ENCODE data around the gene KIF5C. TPM values are rescaled to one million over a fixed set of nuclear protein-coding genes. Genes with fewer than 3 reads are reported as not detected.

The KIF5C gene
- total and polyA plus RNA-seq, 2 experiments from 2014 or later, result 45.0 to 49.1 TPM

DNA sequence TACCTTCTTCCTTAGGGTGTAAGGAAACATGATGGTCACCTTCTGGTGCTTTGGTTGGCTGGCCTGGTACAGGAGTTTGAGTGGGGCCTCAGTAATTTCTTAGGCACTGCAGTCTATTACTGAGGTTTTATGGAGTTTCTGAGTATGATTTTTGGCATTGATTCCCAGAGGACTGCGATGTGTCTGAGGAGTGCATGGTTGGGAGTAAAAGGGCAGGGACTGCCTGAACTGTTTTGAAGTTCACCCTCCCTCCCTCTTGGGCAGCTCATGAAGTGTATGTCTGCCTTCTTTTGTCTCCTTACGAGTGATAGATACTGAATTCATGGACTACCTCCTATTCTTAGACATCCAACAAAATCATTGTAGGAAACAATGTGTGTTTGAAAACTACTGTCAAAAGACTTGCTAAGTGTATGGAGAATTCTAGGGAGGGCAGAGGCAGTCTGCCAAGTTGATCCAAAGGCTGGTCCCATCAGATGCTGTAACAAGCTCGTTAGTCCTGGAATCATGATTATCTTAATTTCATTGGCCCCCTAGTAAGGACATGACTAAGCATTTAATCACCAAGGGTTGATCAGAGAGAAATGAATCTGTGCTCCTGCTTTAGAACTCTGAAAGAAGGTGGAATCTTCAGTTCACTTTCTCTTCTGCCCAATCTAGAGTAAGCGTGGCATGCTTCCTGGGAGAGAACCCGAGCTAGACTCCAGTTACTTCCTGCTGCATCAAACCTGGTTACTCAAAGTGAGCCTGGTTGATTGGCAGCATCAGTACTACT is 190.0 kb downstream of the KIF5C start:
- no peak for DNase-seq (ENCODE audit: low spot score)
- H3F3A ChIP-seq (replicated peaks; ENCODE audit: low read depth), result no peaks in the 10 kb centered on the region
- Mint-ChIP-seq H3K4me1 (peaks cover 8% of the 10 kb centered on the region), H3K27me3 (ENCODE audit: insufficient read depth, low read depth, poor library complexity) (no peaks in the 10 kb centered on the region), H3K9me3 (no peaks in the 10 kb centered on the region), H3K27ac (0 out of 2 replicates have a peak overlapping the region, but pooled peaks have one; percentile 51), H3K36me3 (ENCODE audit: low read depth) (no peaks in the 10 kb centered on the region), H3K4me3 (no peak overlapping the region)
- no peaks in the 10 kb centered on the region for H4K20me1 ChIP-seq (replicated peaks; ENCODE audit: insufficient read depth)
- H3K79me2 ChIP-seq (replicated peaks; ENCODE audit: insufficient read depth), result no peaks in the 10 kb centered on the region
- H3K4me1 ChIP-seq (ENCODE audit: insufficient read depth), result 0 out of 2 replicates have a peak, but pooled peaks cover 5% of the 10 kb centered on the region
- no peak overlapping the region for H3K4me2 ChIP-seq
- H3K27ac ChIP-seq (ENCODE audit: low read depth), result no peak overlapping the region
- H3K27me3 ChIP-seq (ENCODE audit: insufficient read depth), result no peaks in the 10 kb centered on the region
- no peaks in the 10 kb centered on the region for H3K9me2 ChIP-seq (ENCODE audit: insufficient read depth)
- H3K36me3 ChIP-seq (ENCODE audit: insufficient read depth), result no peaks in the 10 kb centered on the region
- no peak for ATAC-seq
- no peak overlapping the region; the same call in 1 of the 2 replicates for H2AFZ ChIP-seq
- no peak overlapping the region for H3K4me3 ChIP-seq
- TF ChIP-seq CREB1 (CRISPR knock-in tag; IDR thresholded peaks at IDR 0.05; ENCODE audit: low read depth) (no peak), EZH2 (IDR thresholded peaks at IDR 0.05; ENCODE audit: low read depth, unreplicated experiment) (no peak), EZH2phosphoT487 (IDR thresholded peaks at IDR 0.05; ENCODE audit: unreplicated experiment) (no peak), JUNB (IDR thresholded peaks at IDR 0.05; ENCODE audit: unreplicated experiment) (no peak), STAT1 (IDR thresholded peaks at IDR 0.05; ENCODE audit: unreplicated experiment) (no peak), POLR2AphosphoS5 (IDR thresholded peaks at IDR 0.05; ENCODE audit: low read depth) (no peak), ZNF114 (CRISPR knock-in tag; IDR thresholded peaks at IDR 0.05) (no peak), REST (IDR thresholded peaks at IDR 0.05; ENCODE audit: unreplicated experiment) (no peak), NANOG (IDR thresholded peaks at IDR 0.05; ENCODE audit: borderline replicate concordance) (no peak), ETS1 (IDR thresholded peaks at IDR 0.05) (no peak), ZNF331 (CRISPR knock-in tag; IDR thresholded peaks at IDR 0.05; ENCODE audit: low read depth) (no peak)
- TF ChIP-seq, protein P1, sequence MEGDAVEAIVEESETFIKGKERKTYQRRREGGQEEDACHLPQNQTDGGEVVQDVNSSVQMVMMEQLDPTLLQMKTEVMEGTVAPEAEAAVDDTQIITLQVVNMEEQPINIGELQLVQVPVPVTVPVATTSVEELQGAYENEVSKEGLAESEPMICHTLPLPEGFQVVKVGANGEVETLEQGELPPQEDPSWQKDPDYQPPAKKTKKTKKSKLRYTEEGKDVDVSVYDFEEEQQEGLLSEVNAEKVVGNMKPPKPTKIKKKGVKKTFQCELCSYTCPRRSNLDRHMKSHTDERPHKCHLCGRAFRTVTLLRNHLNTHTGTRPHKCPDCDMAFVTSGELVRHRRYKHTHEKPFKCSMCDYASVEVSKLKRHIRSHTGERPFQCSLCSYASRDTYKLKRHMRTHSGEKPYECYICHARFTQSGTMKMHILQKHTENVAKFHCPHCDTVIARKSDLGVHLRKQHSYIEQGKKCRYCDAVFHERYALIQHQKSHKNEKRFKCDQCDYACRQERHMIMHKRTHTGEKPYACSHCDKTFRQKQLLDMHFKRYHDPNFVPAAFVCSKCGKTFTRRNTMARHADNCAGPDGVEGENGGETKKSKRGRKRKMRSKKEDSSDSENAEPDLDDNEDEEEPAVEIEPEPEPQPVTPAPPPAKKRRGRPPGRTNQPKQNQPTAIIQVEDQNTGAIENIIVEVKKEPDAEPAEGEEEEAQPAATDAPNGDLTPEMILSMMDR (conservative IDR thresholded peaks at IDR 0.05; ENCODE audit: low read depth in 2 of 2), result no peak

Data from GM23338 (cell line).